OCI-LY7 (cell line): Measurements from ENCODE around the gene CAPN14. TPM values are rescaled to one million over a fixed set of nuclear protein-coding genes. Genes with fewer than 3 reads are reported as not detected.

Experiments
- BruUV-seq: library from RNA; stranded (reverse); fragments of 400-500 nt; replicated peaks from 2 replicates; lab custom pipeline; 2021; lab: Mats Ljungman, UMichigan
- CTCF ChIA-PET: fragments of 300-600 bp; sonication (Branson Sonifier 250); formaldehyde crosslinking; loops from one replicate; lab custom pipeline; 2022; ENCODE audit warnings: antibody characterized with exemption; ENCODE audit not compliant: unreplicated experiment; lab: Charles Lee
- POLR2A ChIA-PET: fragments of 300-600 bp; sonication (Branson Sonifier 250); formaldehyde crosslinking; loops from one replicate; lab custom pipeline; 2022; ENCODE audit warnings: antibody characterized with exemption; lab: Charles Lee
- DNase-seq: peaks from one replicate; pipeline ENCODE4 v3.0.0-alpha.2; 2015; ENCODE audit warnings: low spot score
- H2AFZ ChIP-seq: fragments of 200-600 bp; sonication (generic), shearing (Covaris generic); 2 replicates; pipeline ENCODE4 v1.6.1; 2014; ENCODE audit warnings: mild to moderate bottlenecking, antibody characterized with exemption, low read length, moderate library complexity
- H3K27ac ChIP-seq: fragments of 200-600 bp; sonication (generic); 2 replicates; pipeline ENCODE4 v1.5.1; 2014; ENCODE audit warnings: mixed run types, low read depth, mild to moderate bottlenecking, moderate library complexity, low read length, inconsistent platforms; ENCODE audit not compliant: poor library complexity, severe bottlenecking
- H3K36me3 ChIP-seq: fragments of 200-600 bp; sonication (generic); 2 replicates; pipeline ENCODE4 v1.6.1; 2014; ENCODE audit warnings: mild to moderate bottlenecking, antibody characterized with exemption, low read length, moderate library complexity, mixed read lengths; ENCODE audit not compliant: insufficient read depth
- H3K4me1 ChIP-seq: fragments of 200-600 bp; sonication (generic); 2 replicates; pipeline ENCODE4 v1.5.1; 2014; ENCODE audit warnings: mild to moderate bottlenecking, low read length; ENCODE audit not compliant: insufficient read depth, poor library complexity, severe bottlenecking
- H3K4me2 ChIP-seq: fragments of 200-600 bp; sonication (generic); 2 replicates; pipeline ENCODE4 v1.6.1; 2014; ENCODE audit warnings: mild to moderate bottlenecking, low read length
- H3K4me3 ChIP-seq: fragments of 200-600 bp; sonication (generic); 2 replicates; pipeline ENCODE4 v1.5.1; 2014; ENCODE audit warnings: mild to moderate bottlenecking, low read depth, low read length; ENCODE audit not compliant: poor library complexity, severe bottlenecking
- H3K79me2 ChIP-seq: fragments of 200-600 bp; sonication (generic); 2 replicates; pipeline ENCODE4 v1.6.1; 2016; ENCODE audit warnings: low read depth, mild to moderate bottlenecking, low read length, moderate library complexity, mixed read lengths; ENCODE audit not compliant: insufficient read depth
- H3K9me2 ChIP-seq: fragments of 200-600 bp; sonication (generic); 2 replicates; pipeline ENCODE4 v1.6.1; 2016; ENCODE audit warnings: mild to moderate bottlenecking, low read length, mixed read lengths; ENCODE audit not compliant: insufficient read depth
- H3K9me3 ChIP-seq: fragments of 200-600 bp; sonication (generic); 2 replicates; pipeline ENCODE4 v1.6.1; 2014; ENCODE audit warnings: mild to moderate bottlenecking, mixed run types, low read length, mixed read lengths
- H4K20me1 ChIP-seq: fragments of 200-600 bp; sonication (generic); 2 replicates; pipeline ENCODE4 v1.6.1; 2014; ENCODE audit warnings: mild to moderate bottlenecking, antibody characterized with exemption, low read length, moderate library complexity, mixed read lengths; ENCODE audit not compliant: insufficient read depth
- CTCF ChIP-seq: fragments of 200-600 bp; sonication (generic); conservative IDR thresholded peaks from 2 replicates; pipeline ENCODE4 v1.5.1; 2014; ENCODE audit warnings: mild to moderate bottlenecking, antibody characterized with exemption, low read length, moderate library complexity, mixed read lengths
- EZH2phosphoT487 ChIP-seq: fragments of 200-600 bp; sonication (generic); IDR thresholded peaks from 2 replicates; pipeline ENCODE4 v1.6.1; 2018; ENCODE audit warnings: low read depth, borderline replicate concordance, mild to moderate bottlenecking, mixed run types, antibody characterized with exemption, low read length, moderate library complexity, mixed read lengths
- intact Hi-C: fragments of 100-400 bp; cut with micrococcal nuclease; formaldehyde crosslinking; loops from one replicate; pipeline ENCODE4 v1.10.0; 2022; ENCODE audit not compliant: unreplicated experiment
- total RNA-seq, 2 experiments: library from RNA; depleted of rRNA in 1 of 2; stranded (reverse); fragments of >200 nt in 1 of 2; shearing (Covaris generic) in 1 of 2; gene quantifications; 2 replicates each; pipeline ENCODE4 v1.2.3, GENCODE V29; 2014 to 2022

CAPN14 gene
- total RNA-seq, 2 experiments from 2014 or later, result 1.4 to 4.0 TPM

- no peak overlapping the region for H3K4me3 ChIP-seq
- no TSS peak for BruUV-seq
- no peaks in the 10 kb centered on the region for H3K9me2 ChIP-seq
- TF ChIP-seq CTCF (no peak), EZH2phosphoT487 (no peak)
- intact Hi-C loops, result no loop called here
- H3K36me3 ChIP-seq, result no peaks in the 10 kb centered on the region
- H3K4me1 ChIP-seq, result peaks cover 6% of the 10 kb centered on the region
- DNase-seq, result no peak
- H2AFZ ChIP-seq, result no peak overlapping the region
- ChIA-PET CTCF (no interaction called here), POLR2A (no interaction called here)
- no peaks in the 10 kb centered on the region for H3K9me3 ChIP-seq
- no peaks in the 10 kb centered on the region for H3K79me2 ChIP-seq
- no peak overlapping the region for H3K4me2 ChIP-seq
- H4K20me1 ChIP-seq, result no peaks in the 10 kb centered on the region
- H3K27ac ChIP-seq, result no peak overlapping the region
Observed at GRCh38 chr2:31176742-31177141, 40.6 kb downstream of the CAPN14 start.

GRCh38 chr2:31171142-31171541 lies 46.2 kb downstream of the CAPN14 start:
- Histone ChIP-seq H3K4me3 (no peak overlapping the region), H3K36me3 (no peaks in the 10 kb centered on the region), H4K20me1 (no peaks in the 10 kb centered on the region), H3K79me2 (no peaks in the 10 kb centered on the region), H3K27ac (no peak overlapping the region), H3K9me3 (no peaks in the 10 kb centered on the region), H3K4me2 (no peak overlapping the region), H3K9me2 (no peaks in the 10 kb centered on the region), H3K4me1 (peaks cover 26% of the 10 kb centered on the region), H2AFZ (no peak overlapping the region; the same call in 1 of the 2 replicates)
- BruUV-seq, result no TSS peak
- intact Hi-C loops, result no loop called here
- TF ChIP-seq EZH2phosphoT487, result no peak
- TF ChIP-seq CTCF, result no peak
- no peak for DNase-seq
- ChIA-PET POLR2A (interaction anchor here (0.7 to 1.8 kb wide), 6 partner anchors 9 to 459 kb away, joined by 3 to 8 read pairs (median 3); no protein-coding TSS in a partner anchor), CTCF (interaction anchor here (1.0 to 1.9 kb wide), 2 partner anchors 310 to 460 kb away, joined by 4 to 10 read pairs; no protein-coding TSS in a partner anchor)

GRCh38 chr2:31170071-31170698 lies 47.1 kb downstream of the CAPN14 start:
- Histone ChIP-seq H3K4me1 (peaks cover 27% of the 10 kb centered on the region), H3K9me3 (no peaks in the 10 kb centered on the region), H3K4me3 (no peak overlapping the region), H4K20me1 (no peaks in the 10 kb centered on the region), H3K36me3 (no peaks in the 10 kb centered on the region), H3K27ac (no peak overlapping the region), H3K4me2 (no peak overlapping the region), H2AFZ (no peak overlapping the region; the same call in 1 of the 2 replicates), H3K79me2 (no peaks in the 10 kb centered on the region), H3K9me2 (no peaks in the 10 kb centered on the region)
- peak; percentile 78 for DNase-seq
- no TSS peak for BruUV-seq
- intact Hi-C loops, result loop anchor here (1.0 kb wide), 5 partner anchors 32 to 456 kb away; partner anchors contain the start of gene GALNT14
- TF ChIP-seq EZH2phosphoT487, result no peak
- TF ChIP-seq CTCF, result peak; percentile 99
- POLR2A ChIA-PET, result interaction anchor here (0.7 to 1.8 kb wide), 6 partner anchors 13 to 458 kb away, joined by 3 to 8 read pairs (median 4); no protein-coding TSS in a partner anchor
- CTCF ChIA-PET, result interaction anchor here (0.6 to 1.9 kb wide), 9 partner anchors 29 to 459 kb away, joined by 3 to 10 read pairs (median 4); no protein-coding TSS in a partner anchor
